ENCODE measurements around the gene KRTAP10-1. TPM values are rescaled to one million over a fixed set of nuclear protein-coding genes. Genes with fewer than 3 reads are reported as not detected.

KRTAP10-1 gene
- total and polyA plus RNA-seq, 4 donors: not detected

- H3K27ac ChIP-seq (ENCODE audit: low read depth in 1 of 2, low read length in 2 of 2): no peak overlapping the region
- H3K36me3 ChIP-seq (ENCODE audit: control insufficient read depth in 4 of 4, insufficient read depth in 3 of 4, low read depth in 1 of 4, low read length in 3 of 4): no peaks in the 10 kb centered on the region
- H3K9me3 ChIP-seq (ENCODE audit: control insufficient read depth in 4 of 4, low read length in 3 of 4): no peaks in the 10 kb centered on the region
- H3K4me1 ChIP-seq (ENCODE audit: control insufficient read depth in 4 of 4, insufficient read depth in 4 of 4, low read length in 3 of 4): no peaks in the 10 kb centered on the region
- no peak overlapping the region for H3K4me3 ChIP-seq (ENCODE audit: low read depth in 1 of 3, low read length in 3 of 3)
- H3K9ac ChIP-seq (ENCODE audit: low read depth in 1 of 2, low read length in 2 of 2): no peak overlapping the region
- no peak for DNase-seq (ENCODE audit: low spot score)
- TF ChIP-seq REST (IDR thresholded peaks at IDR 0.05) (no peak), YY1 (IDR thresholded peaks at IDR 0.05) (no peak), RAD21 (IDR thresholded peaks at IDR 0.05) (no peak), SP1 (IDR thresholded peaks at IDR 0.05) (no peak)
- TF ChIP-seq, protein P1, sequence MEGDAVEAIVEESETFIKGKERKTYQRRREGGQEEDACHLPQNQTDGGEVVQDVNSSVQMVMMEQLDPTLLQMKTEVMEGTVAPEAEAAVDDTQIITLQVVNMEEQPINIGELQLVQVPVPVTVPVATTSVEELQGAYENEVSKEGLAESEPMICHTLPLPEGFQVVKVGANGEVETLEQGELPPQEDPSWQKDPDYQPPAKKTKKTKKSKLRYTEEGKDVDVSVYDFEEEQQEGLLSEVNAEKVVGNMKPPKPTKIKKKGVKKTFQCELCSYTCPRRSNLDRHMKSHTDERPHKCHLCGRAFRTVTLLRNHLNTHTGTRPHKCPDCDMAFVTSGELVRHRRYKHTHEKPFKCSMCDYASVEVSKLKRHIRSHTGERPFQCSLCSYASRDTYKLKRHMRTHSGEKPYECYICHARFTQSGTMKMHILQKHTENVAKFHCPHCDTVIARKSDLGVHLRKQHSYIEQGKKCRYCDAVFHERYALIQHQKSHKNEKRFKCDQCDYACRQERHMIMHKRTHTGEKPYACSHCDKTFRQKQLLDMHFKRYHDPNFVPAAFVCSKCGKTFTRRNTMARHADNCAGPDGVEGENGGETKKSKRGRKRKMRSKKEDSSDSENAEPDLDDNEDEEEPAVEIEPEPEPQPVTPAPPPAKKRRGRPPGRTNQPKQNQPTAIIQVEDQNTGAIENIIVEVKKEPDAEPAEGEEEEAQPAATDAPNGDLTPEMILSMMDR (IDR thresholded peaks at IDR 0.05; ENCODE audit: low read depth, low read length, missing input control): no peak
- H3K27me3 ChIP-seq (ENCODE audit: control insufficient read depth in 4 of 4, insufficient read depth in 4 of 4, low read length in 3 of 4): no peaks in the 10 kb centered on the region
- WGBS: 32% methylated on average over 1 of the region's 1 CpG
Observed at GRCh38 chr21:44564886-44565598, 25.0 kb upstream of the KRTAP10-1 start.

GRCh38 chr21:44564099-44564498 lies 24.1 kb upstream of the KRTAP10-1 start:
- Histone ChIP-seq H3K27me3 (ENCODE audit: control insufficient read depth in 4 of 4, insufficient read depth in 4 of 4, low read length in 3 of 4) (no peaks in the 10 kb centered on the region), H3K9me3 (ENCODE audit: control insufficient read depth in 4 of 4, low read length in 3 of 4) (no peaks in the 10 kb centered on the region), H3K36me3 (ENCODE audit: control insufficient read depth in 4 of 4, insufficient read depth in 3 of 4, low read depth in 1 of 4, low read length in 3 of 4) (no peaks in the 10 kb centered on the region), H3K4me3 (ENCODE audit: low read depth in 1 of 3, low read length in 3 of 3) (no peak overlapping the region), H3K27ac (ENCODE audit: low read depth in 1 of 2, low read length in 2 of 2) (no peak overlapping the region), H3K4me1 (ENCODE audit: control insufficient read depth in 4 of 4, insufficient read depth in 4 of 4, low read length in 3 of 4) (no peaks in the 10 kb centered on the region), H3K9ac (ENCODE audit: low read depth in 1 of 2, low read length in 2 of 2) (no peak overlapping the region)
- DNase-seq (ENCODE audit: low spot score): no peak
- WGBS: 97% methylated on average over 1 of the region's 1 CpG
- no peak for TF ChIP-seq JUND (IDR thresholded peaks at IDR 0.05)
- TF ChIP-seq RAD21 (IDR thresholded peaks at IDR 0.05): no peak
- no peak for TF ChIP-seq FOXA1 (IDR thresholded peaks at IDR 0.05)
- no peak for TF ChIP-seq FOXA2 (IDR thresholded peaks at IDR 0.05)
- no peak for TF ChIP-seq NR2F2 (IDR thresholded peaks at IDR 0.05)
- TF ChIP-seq, protein P2, sequence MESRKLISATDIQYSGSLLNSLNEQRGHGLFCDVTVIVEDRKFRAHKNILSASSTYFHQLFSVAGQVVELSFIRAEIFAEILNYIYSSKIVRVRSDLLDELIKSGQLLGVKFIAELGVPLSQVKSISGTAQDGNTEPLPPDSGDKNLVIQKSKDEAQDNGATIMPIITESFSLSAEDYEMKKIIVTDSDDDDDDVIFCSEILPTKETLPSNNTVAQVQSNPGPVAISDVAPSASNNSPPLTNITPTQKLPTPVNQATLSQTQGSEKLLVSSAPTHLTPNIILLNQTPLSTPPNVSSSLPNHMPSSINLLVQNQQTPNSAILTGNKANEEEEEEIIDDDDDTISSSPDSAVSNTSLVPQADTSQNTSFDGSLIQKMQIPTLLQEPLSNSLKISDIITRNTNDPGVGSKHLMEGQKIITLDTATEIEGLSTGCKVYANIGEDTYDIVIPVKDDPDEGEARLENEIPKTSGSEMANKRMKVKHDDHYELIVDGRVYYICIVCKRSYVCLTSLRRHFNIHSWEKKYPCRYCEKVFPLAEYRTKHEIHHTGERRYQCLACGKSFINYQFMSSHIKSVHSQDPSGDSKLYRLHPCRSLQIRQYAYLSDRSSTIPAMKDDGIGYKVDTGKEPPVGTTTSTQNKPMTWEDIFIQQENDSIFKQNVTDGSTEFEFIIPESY (IDR thresholded peaks at IDR 0.05): no peak
- TF ChIP-seq, protein P3, sequence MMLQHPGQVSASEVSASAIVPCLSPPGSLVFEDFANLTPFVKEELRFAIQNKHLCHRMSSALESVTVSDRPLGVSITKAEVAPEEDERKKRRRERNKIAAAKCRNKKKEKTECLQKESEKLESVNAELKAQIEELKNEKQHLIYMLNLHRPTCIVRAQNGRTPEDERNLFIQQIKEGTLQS (IDR thresholded peaks at IDR 0.05): no peak
- TF ChIP-seq HNF4G (IDR thresholded peaks at IDR 0.05): no peak
- TF ChIP-seq GABPA (IDR thresholded peaks at IDR 0.05 in 1 of 2, conservative IDR thresholded peaks at IDR 0.05 in 1 of 2): no peak
- TF ChIP-seq, protein P1 (IDR thresholded peaks at IDR 0.05; ENCODE audit: low read depth, low read length, missing input control): no peak
- no peak for TF ChIP-seq RXRA (IDR thresholded peaks at IDR 0.05)
- TF ChIP-seq HNF4A (conservative IDR thresholded peaks at IDR 0.05): no peak
- no peak for TF ChIP-seq REST (IDR thresholded peaks at IDR 0.05)
- TF ChIP-seq TAF1 (conservative IDR thresholded peaks at IDR 0.05): no peak
- TF ChIP-seq SP1 (IDR thresholded peaks at IDR 0.05): no peak
- no peak for TF ChIP-seq EGR1 (IDR thresholded peaks at IDR 0.05; ENCODE audit: low read depth in 2 of 2)

All from liver (tissue), 9 donors.